ENCODE measurements around the gene TYW1B.

GRCh38 chr7:72540923-72541322 is 287.1 kb downstream of the TYW1B start:
- TF ChIP-seq POLR2AphosphoS5 (IDR thresholded peaks at IDR 0.05) (no peak), CTCF (IDR thresholded peaks at IDR 0.05) (no peak), POLR2A (IDR thresholded peaks at IDR 0.05) (no peak)
